NCI-H345 (cell line): ENCODE results near the gene C1QTNF6.
"Not testable (repeated sequence)": the region's sequence is repeated elsewhere in the genome, so short reads cannot be mapped to it uniquely, and the experiment has no call there.

Experiments used
- DNase-seq: peaks from one replicate; lab custom pipeline; 2025; lab: John Stamatoyannopoulos, UW

Gene C1QTNF6

DNA sequence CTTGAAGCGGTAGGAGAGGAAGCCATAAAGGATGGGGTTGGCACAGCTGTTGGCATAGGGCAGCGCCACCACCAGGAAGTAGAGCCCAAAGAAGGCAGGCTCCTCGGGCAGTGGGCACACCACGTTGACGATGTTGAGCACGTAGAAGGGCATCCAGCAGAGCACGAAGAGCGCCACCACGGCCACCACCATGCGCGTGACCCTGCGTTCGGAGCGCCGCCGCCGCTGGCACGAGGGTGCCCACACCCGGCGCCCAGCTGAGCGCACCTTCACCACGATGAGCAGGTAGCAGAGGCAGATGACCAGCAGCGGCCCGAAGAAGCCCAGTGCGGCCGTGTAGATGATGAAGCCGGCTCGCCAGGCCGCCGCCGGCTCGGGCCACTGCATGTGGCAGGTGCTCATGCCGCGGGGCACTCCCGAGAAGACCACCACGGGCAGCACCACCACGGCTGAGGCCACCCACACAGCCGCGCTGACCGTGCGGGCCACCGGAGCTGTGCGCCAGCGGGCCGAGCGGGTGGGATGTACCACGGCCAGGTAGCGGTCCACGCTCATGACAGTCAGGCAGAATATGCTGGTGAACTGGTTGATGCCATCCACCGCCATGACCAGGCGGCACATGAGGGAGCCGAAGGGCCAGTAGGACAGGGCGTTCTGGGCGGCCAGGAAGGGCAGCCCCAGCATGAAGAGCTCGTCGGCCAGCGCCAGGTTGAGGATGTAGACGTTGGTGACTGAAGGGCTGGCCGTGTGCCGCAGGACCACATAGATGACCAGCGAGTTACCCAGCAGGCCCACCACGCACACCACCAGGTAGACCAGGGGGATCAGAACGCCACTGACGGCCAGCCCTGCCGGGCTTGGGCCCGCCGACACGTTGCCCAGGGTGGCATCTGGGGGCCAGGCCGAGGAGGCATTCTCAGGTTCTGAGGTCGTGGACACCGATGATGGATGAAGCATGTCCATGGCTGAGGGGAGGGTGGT lies 19.1 kb upstream of the C1QTNF6 start:
- DNase-seq, result no peak

DNA sequence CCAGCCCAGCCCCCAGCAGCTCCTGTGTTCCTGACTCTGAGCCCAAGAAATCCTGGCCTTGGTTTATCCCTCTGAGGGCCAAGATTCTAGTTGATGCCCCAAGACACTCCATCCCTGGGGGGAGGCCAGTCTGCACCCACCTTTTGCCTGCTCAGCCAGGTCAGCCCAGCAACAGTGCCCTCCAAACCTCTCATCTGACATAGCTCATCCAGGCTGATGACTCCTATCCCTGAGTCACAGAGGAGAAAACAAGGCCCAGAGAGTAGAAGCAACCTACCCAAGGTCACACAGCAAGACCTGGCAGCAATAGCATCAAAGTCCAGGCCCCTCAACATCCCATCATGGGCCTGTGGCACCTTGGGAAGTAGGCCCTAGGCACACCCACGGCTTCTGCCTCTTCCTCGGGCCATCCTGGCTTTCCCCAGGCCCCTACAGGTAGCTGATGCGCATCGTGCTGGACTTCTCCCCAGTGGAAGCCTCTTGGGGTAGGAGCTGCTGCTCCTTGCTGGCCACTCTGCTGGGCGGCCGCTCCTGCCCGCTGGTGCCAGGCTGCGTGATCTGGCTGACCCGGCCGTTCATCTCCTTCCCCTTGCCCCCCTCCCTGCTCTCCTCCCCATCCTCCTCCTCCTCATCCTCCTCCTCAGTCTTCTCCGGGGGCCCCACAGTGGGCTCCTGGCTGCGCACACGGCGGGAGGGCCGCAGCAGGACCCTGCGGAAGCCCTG lies 18.2 kb upstream of the C1QTNF6 start:
- no peak for DNase-seq

DNA sequence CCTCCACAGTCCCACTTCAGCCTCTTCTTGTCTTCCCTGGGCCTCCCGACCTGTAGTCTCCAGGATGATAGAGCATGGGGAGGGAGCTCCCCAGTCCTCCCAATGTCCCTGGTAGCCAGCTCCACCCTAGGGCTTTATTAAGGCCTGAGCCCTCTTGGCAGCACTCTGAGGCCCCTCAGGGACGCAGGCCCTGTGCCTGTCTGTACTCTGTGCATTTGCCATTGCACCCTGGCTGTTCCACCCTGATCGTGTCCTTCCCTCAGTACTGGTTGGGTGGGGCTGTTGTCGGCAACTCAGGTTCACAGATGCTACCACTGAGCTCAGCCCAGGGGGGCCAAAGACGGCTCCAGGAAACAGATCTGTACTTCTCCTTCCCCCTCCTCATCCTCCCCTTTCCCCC lies 17.0 kb upstream of the C1QTNF6 start:
- DNase-seq, result no peak

DNA sequence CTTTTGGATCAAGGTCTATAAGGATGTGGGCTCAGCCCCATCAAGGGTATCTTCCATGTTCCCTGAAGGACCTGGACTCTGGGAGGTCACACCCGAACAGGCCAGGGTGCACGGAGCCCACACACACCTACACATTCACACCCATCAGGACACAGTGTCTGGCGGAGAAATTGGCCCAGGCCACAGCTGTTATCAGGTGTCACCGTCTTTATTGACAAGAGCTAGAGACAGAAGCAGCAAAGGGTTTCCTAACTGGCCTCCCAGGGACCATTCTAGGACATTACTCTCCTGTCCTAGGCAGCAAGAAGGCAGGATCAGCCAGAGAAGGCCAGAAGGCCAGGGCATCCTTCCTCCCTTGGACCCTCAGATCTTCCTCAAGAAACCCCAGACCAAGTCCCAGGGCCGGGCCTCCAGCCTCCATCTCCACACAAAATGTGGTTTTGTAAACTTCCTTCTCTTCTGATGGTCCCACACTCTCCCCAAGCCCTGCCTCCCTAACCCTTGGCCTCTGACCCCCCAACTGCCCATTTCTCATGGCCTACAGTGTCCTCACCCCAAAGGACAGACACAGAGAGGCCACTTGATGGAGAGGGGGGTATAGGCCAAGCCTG lies 16.1 kb upstream of the C1QTNF6 start:
- no peak for DNase-seq

DNA sequence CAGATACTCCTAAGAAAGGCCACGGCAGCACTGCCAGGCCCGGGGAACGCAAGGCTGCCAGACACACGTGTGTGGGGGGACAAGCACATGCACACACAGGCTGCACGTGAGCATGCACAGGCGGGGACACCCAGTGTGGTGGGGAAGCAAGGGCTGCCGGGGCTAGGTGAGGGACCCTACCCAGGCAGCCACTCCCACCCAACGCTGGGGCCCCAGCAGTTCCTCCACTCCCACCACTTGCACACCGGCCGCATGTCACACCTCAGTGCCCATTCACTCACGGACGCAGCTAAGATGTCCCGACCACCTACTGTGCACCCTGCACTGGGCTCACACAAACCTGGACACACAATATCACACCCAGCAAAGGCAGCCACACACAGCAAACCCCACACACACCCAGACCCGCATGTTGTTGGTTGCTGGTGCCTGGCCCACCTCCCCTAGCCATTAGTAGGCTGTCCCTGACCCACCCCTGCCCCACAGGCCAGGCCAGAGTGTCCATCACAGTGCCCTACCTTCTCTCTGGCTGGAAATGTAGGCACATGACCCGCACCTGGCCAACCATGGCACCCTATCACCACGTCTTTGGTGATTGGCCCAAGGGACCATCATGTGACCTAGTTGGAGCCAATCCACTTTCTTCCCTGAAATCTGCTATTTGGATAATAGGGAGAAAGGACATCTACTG lies 15.5 kb upstream of the C1QTNF6 start:
- no peak for DNase-seq

DNA sequence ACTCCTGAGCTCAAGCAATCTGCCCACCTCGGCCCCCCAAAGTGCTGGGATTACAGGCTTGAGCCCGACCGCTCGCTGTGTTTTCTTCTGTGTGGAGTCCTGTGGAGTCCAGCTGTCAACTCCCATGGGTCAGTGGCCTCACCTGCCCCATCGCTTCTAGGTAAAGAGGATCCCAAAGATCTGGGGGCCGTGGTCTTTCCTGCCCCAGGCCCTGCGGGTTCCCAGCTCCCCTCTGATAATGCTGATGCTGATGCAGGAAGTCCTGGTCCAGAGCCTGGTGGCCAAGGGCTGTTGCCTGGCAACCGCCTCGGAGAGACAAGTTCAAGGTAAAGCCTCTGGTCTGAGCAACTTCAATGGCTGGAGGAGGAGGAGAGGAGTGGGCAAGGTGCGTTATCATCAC lies 14.7 kb upstream of the C1QTNF6 start:
- DNase-seq, result no peak

DNA sequence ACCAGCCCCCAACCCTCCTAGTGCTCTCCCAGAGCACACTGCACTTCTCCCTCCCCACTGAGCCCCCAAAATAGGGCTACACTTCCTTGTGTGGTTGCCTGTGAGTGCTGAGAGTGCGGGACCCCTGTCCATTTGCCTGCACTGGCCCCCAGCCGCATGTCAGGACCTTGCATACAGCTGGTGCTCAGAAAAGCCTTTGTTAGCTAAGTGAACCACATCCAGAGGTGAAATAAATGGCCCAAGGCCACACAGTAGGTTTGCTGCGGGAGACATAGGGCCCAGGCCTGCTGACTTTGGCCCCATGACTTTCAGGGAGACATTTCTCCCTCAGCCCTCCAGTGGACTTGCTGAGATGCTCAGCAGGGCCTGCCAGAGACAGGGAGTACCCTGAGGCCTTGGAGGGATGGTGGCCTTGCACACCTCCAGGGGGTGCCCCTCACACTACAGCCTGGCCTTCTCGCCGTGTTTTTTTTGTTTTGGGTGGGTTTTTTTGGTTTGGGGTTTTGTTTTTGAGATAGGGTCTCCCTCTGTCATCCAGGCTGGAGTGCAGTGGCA lies 14.0 kb upstream of the C1QTNF6 start:
- no peak for DNase-seq

DNA sequence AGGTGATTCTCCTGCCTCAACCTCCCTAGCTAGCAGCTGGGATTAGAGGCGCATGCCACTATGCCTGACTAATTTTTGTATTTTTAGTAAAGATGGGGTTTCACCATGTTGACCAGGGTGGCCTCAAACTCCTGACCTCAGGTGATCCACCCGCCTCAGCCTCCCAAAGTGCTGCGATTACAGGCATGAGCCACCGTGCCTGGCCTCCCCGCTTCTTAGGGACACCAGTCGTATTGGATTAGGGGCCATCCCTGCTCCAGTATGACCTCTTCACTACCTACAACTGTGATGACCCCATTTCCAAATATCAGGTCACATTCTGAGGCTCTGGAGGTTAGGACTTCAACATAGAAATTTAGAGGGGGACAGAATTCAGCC lies 13.4 kb upstream of the C1QTNF6 start:
- not testable (repeated sequence) for DNase-seq

DNA sequence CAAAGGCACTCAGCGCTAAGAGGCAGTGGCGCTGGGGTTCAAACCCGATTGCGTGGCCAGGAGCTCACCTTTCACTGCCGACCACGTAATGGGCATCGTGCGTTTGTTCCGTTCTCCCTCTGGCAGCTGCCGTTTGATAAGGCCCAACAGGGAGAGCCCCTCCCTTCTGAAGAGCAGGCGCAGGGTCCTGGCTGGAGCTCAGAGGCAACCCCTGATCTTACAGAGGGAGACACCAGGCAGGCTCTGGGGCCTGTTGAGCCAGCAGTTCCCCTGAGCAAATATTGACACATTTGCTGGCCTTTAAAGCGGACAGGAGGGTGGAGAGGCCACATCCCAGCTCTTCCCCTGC lies 11.7 kb upstream of the C1QTNF6 start:
- DNase-seq, result no peak

DNA sequence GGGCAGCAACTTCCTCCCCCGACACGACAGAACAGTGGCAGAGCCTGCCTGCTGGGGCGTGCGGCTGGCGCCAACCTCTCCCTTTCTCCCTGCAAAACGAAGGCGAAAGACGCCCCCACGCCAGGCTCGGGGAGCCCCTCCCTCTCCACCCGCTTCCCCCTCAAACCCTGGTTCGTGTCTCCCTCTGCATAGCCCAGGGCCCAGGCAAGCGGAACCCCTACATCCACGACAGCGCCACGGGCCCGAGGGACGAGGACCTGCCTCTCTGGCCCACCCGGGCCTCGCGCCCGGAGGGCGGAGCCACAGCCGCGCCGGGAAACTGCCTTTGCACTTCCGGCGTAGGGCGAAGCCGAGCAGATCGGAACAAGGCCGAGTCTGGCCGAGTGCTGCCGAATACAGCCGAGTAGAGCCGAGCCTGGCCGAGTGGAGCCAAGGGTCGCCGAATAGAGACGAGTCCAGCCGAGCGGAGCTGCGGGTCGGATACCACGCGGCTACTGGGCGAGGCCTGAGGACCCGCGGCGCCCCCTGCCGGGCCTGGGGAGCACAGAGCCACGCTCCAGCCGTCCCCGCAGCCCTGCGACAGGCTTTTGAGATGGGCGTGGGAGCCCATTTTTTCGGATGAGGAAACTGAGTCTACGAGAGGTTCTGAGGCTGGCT lies 11.2 kb upstream of the C1QTNF6 start:
- peak; percentile 96 for DNase-seq

DNA sequence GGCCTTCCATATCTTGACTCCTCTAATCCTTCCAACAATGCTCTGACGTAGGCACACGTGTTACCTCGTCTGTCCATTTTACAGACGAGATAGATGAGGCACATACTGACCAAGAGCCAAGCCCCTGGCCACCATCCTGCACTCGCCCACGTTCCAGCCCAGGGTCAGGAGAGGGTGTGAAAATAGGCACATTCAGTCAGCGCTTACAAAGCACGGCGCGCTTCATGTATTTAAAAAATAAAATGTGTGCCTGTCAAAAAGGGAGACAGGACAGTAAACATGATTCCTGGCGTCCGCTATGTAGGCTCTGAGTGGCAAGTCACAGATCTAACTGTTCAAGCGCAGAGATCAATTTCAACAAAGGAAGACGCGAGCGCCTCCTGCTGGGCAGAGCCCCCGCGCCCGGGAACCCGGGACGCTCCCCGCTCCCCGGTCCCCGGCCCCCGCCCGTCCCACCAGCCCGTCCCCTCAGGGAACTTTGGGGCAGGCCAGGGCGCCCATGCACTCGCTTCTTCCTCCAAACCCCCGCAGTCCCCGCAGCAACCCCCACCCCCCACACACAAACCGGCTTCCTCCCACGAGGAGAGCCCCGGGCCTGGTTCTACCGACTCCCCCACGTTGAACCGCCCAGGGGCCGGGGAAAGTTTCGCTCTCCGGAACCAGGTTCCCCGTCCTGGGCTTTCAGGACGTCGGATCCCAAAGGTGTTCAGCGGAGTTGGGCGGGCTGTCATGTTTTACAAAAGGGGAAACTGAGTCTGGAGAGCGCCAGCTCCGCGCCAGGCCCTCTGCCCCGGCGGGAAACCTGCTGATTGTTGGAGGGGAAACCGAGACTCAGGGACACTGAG lies 10.4 kb upstream of the C1QTNF6 start:
- DNase-seq, result peak; percentile 63

DNA sequence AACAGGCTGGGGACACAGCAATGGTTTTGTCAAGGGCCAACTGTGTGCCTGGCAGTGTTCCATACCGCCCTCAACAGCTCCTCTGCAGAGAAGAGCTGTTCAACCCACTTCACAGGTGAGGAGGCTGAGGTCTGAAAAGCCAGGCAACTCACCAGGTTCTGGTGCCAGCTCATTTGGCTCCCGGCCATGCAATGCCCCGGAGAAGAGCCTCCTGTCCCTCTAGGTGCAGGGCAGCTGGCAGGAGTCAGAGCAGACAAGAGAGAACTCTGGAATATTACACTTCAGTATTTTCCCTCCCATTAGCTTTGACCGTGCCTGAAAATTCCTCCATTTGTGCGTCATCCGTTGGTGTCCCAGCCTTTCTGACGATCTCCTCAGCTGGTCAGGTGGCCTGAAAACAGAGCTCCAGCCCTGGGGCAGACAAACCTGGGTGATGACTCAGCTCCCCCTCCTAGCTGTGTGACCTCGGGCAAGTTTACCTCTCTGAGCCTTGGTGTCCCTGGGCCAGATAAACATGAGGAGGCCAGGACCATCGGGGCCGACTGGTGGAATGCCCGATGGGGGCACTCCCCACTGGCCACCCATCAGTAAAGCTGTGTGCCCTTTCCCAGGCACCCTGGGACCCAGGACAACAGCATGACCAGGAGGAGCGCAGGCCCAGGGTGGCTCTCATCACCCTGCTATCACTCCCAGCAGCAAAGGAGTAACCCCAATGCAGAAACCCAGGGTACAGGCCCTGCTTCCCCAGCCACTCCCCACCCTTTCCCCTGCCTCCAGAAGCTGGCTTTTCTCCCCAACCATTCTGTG lies 9.6 kb upstream of the C1QTNF6 start:
- no peak for DNase-seq

DNA sequence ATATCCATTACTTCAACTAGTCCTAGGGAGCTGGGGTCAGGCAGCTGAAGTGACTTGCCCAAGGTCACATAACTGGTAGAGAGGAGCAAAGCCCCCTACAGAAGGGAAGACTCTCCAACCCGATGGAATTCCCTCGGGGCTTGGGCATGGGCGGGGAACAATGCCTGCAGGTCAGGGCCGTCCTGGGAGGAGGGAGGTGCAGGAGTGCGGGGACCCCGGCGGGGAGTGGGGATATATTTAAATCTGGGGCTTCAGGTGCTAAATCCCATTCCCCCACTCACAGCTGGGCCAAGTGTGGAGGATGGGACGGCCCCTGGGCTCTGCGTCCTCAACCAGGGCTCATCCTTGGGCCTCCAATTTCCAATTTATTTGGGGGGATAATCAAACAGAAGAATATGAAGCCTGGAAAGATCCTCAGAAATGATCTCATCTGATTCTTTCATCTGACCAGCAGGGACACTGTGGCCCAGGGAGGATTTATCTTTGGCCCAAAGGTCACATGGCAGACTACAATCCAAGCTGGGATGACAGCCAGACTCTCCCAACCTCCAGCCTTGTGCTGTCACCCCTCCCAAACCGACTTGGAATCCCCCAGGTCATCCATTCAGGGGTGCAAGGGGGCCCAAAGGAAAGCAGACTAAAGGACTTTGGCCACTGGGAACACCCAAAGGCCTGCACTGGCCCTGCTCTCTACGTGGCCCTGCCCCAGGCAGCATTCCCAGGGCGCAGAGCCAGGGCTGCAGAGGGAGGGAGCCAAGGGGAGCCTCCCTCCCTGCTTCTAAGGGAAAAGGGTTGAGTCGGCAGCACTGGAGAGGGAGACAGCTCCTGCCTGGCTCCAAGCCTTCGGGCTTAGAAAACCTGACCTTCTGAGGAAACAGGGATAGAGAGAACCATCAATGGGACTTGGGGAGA lies 8.7 kb upstream of the C1QTNF6 start:
- no peak for DNase-seq

DNA sequence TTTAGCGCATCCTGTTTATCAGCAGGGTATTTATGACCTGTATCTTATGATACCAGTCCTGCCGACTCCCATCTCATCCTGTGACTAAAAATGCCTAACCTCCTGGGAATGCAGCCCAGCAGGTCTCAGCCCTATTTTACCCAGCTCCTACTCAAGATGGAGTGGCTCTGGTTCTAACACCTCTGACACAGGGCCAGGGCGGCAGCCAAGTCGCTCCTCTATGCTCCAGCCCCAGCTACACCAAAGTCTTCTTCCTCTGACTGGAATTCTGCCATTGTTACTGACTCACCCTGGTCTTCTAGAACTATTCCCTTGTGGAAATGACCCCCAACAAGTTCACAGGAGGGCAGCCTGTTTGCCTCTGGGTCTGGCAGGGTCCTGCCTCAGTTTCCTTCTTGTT lies 7.9 kb upstream of the C1QTNF6 start:
- no peak for DNase-seq

DNA sequence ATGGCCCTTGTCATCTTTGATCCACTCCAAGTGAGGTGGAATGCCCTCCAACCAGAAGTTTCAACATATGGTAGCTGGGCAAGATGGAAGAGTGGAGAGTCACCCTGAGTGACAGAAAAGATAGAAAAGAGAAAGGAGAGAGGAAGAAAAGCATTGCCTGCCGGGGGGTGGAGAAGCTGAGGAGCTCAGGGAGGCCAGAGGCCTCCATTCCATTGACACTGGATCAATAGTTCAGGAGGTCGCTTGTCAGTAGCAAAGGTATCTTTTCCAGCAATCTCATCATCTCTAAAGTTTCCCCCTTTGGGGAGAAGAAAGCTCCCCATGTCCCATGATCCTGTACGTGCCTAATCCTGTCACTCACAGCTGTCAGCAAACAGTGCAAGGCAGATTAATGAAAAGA lies 6.7 kb upstream of the C1QTNF6 start:
- DNase-seq, result no peak

DNA sequence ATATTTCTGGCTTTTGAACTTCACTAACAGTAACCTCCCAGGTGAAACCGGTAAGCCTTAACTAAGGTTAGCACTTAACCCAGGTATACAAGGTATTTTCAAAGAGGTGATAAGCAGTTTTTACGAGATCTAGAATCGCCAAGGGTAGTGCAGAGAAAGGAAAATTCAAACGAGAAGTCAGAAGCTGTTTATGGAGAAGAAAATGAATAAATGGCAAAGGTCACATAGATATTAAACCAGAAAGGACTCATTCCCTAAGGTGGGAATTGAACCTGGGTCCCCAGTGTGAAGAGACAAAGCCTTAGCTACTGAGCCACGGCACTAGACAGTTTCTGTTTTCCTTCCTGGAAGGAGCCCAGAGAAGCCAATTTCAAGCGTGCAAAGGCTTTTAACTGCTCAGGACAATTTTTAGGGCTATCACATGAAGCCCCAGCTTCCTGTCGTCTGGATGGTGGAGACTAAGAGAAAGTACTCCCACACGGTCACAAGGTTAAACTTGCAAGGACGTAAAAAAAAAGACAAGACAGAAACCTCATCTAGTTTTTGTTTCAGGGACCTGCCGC lies 5.7 kb upstream of the C1QTNF6 start:
- no peak for DNase-seq

DNA sequence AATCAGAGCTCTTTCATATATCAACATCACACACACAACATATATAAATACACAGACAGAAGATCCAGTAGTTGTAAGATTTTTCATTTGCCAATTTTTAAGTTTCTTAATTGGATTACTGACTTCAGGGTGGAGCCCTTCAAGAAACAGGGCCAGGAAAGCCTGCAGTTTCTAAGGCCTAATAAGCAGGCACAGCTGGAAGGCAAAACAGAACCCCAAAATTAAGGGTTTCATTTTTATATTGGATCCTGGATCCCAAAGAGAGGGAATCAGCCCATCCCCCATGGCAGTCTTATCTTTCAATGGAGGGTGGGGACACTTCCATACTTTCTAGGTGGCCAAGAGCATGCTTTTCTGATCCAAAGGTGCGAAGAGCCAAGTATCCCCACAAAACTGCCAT lies 4.7 kb upstream of the C1QTNF6 start:
- no peak for DNase-seq

DNA sequence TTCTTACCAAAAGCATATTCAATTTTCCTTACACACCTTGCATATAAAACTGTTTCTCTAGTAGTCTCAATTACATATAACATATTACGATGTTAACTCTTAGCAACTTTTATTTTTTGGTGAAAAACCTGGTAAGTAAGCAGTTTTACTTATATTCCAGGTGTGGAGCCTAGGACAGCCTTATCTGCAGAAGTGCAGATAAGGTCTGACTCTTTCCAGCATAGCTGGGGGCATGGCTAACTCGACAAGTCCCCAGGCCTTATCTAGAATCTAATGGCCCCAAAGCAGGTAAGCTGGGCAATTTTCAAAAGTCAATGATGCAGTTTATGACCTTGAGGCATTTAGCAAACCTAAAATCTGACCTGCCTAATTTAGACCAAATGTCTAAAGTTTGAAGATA lies 4.2 kb upstream of the C1QTNF6 start:
- no peak for DNase-seq
